ENCODE results near the gene CCS.

DNA sequence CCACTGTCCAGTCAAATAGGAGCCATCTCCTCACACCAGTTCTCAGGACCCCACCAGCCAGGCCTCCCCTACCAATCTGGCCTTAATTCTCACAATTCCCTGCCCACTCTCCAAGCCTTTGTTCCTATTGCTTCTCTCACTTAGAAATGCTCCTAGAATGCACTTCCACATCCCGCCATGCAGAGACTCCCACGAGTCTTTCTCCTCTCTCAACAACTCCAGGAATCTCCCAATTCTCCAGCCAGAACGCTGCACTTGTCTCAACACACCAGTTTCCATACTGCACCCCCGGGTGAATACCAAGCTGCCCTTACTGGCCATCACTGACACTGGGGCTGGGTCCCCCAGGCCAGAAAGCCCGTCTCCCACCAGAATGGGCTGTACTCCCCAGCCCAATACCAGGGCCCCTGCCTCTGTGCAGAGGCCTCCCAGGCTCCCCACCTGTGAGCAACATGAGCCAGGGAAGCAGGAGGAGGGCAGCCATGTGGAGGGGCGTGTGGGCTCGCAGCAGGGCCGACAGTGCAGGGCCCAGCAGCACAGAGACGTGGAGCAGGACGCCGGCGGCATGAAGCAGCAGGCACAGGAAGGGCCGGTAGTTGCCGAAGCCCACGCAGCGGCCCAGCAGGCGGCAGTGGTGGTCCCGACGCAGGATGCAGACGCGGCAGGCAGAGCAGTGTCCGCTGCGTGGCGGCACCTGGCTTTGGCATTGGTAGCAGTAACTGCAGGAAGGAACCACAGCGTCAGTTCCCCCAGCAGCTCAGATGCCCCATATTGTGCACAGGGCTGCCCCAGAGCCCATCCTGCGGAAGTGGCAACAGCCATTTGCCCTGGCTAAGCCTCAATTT lies 49.5 kb upstream of the CCS start:
- TF ChIP-seq, protein P1, sequence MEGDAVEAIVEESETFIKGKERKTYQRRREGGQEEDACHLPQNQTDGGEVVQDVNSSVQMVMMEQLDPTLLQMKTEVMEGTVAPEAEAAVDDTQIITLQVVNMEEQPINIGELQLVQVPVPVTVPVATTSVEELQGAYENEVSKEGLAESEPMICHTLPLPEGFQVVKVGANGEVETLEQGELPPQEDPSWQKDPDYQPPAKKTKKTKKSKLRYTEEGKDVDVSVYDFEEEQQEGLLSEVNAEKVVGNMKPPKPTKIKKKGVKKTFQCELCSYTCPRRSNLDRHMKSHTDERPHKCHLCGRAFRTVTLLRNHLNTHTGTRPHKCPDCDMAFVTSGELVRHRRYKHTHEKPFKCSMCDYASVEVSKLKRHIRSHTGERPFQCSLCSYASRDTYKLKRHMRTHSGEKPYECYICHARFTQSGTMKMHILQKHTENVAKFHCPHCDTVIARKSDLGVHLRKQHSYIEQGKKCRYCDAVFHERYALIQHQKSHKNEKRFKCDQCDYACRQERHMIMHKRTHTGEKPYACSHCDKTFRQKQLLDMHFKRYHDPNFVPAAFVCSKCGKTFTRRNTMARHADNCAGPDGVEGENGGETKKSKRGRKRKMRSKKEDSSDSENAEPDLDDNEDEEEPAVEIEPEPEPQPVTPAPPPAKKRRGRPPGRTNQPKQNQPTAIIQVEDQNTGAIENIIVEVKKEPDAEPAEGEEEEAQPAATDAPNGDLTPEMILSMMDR (IDR thresholded peaks at IDR 0.05), result peak; percentile 25 to 49 (median 36)
- no peak for TF ChIP-seq POLR2A (IDR thresholded peaks at IDR 0.05)

Measured in esophagus squamous epithelium (tissue), 4 donors.